Vagina (tissue), 2 donors: ENCODE measurements around the gene NCAPG2.

Experiments
- POLR2A ChIP-seq, 2 donors: fragments of 450-650 bp; IDR thresholded peaks; one replicate each; pipeline ENCODE4 v1.6.1; 2017; ENCODE audit warnings: antibody characterized with exemption in 2 of 2, mild to moderate bottlenecking in 2 of 2, moderate library complexity in 2 of 2
- TF ChIP-seq, protein P1 (sequence below), 3 experiments: fragments of 450-650 bp in 2 of 3; fragments of 200-600 bp in 1 of 3; sonication (generic) in 1 of 3; IDR thresholded peaks; one replicate each; pipeline ENCODE4 v1.5.1; 2017 to 2019; ENCODE audit warnings: antibody characterized with exemption in 3 of 3, mild to moderate bottlenecking in 2 of 3, moderate library complexity in 2 of 3

GRCh38 chr7:158612546-158612945 lies 92.1 kb downstream of the NCAPG2 start:
- TF ChIP-seq, protein P1, sequence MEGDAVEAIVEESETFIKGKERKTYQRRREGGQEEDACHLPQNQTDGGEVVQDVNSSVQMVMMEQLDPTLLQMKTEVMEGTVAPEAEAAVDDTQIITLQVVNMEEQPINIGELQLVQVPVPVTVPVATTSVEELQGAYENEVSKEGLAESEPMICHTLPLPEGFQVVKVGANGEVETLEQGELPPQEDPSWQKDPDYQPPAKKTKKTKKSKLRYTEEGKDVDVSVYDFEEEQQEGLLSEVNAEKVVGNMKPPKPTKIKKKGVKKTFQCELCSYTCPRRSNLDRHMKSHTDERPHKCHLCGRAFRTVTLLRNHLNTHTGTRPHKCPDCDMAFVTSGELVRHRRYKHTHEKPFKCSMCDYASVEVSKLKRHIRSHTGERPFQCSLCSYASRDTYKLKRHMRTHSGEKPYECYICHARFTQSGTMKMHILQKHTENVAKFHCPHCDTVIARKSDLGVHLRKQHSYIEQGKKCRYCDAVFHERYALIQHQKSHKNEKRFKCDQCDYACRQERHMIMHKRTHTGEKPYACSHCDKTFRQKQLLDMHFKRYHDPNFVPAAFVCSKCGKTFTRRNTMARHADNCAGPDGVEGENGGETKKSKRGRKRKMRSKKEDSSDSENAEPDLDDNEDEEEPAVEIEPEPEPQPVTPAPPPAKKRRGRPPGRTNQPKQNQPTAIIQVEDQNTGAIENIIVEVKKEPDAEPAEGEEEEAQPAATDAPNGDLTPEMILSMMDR (IDR thresholded peaks at IDR 0.05) = no peak
- TF ChIP-seq POLR2A (IDR thresholded peaks at IDR 0.05) = no peak
